MCF 10A (cell line): ENCODE data around the gene IGF1R. TPM values are rescaled to one million over a fixed set of nuclear protein-coding genes. Genes with fewer than 3 reads are reported as not detected.

ENCODE experiments used
- BruUV-seq: library from RNA; stranded (reverse); fragments of 400-500 nt; replicated peaks from 2 replicates; lab custom pipeline; 2021; lab: Mats Ljungman, UMichigan
- CTCF ChIA-PET: fragments of 300-600 bp; sonication (Branson Sonifier 250); formaldehyde crosslinking; extraction: SDS; loops from one replicate; lab custom pipeline; 2021; ENCODE audit warnings: antibody characterized with exemption, inconsistent platforms; lab: Yijun Ruan, JAX
- POLR2A ChIA-PET: fragments of 300-600, 350-650 bp; sonication (Branson Sonifier 250); formaldehyde crosslinking; extraction: SDS; loops from one replicate; lab custom pipeline; 2020; ENCODE audit warnings: antibody characterized with exemption, inconsistent platforms; lab: Yijun Ruan, JAX
- DNase-seq: peaks from one replicate; pipeline ENCODE4 v3.0.0-alpha.2; 2018; ENCODE audit not compliant: unreplicated experiment
- H3K27ac Mint-ChIP-seq: one replicate; pipeline ENCODE4 v1.8.0; 2022; ENCODE audit warnings: mild to moderate bottlenecking, low read depth, mixed read lengths; ENCODE audit not compliant: unreplicated experiment
- H3K27me3 Mint-ChIP-seq: one replicate; pipeline ENCODE4 v1.8.0; 2022; ENCODE audit warnings: mixed read lengths; ENCODE audit not compliant: insufficient read depth, unreplicated experiment
- H3K36me3 Mint-ChIP-seq: one replicate; pipeline ENCODE4 v1.8.0; 2022; ENCODE audit warnings: mild to moderate bottlenecking, moderate library complexity, mixed read lengths; ENCODE audit not compliant: insufficient read depth, unreplicated experiment
- H3K4me1 Mint-ChIP-seq: one replicate; pipeline ENCODE4 v1.8.0; 2022; ENCODE audit warnings: mixed read lengths; ENCODE audit not compliant: insufficient read depth, unreplicated experiment
- H3K4me3 Mint-ChIP-seq: one replicate; pipeline ENCODE4 v1.8.0; 2022; ENCODE audit warnings: mild to moderate bottlenecking, moderate library complexity, mixed read lengths; ENCODE audit not compliant: unreplicated experiment
- H3K9me3 Mint-ChIP-seq: one replicate; pipeline ENCODE4 v1.8.0; 2022; ENCODE audit warnings: mixed read lengths; ENCODE audit not compliant: unreplicated experiment
- CTCF ChIP-seq: fragments of 200-600 bp; IDR thresholded peaks from one replicate; pipeline ENCODE4 v1.8.0; 2022; ENCODE audit warnings: antibody characterized with exemption, mild to moderate bottlenecking; ENCODE audit not compliant: unreplicated experiment
- intact Hi-C: fragments of 100-400 bp; cut with micrococcal nuclease; formaldehyde crosslinking; loops from 2 replicates; pipeline ENCODE4 v1.14.1; 2022
- total RNA-seq: library from RNA; stranded (reverse); gene quantifications from 2 replicates; pipeline ENCODE4 v1.2.3, GENCODE V29; 2022

Gene IGF1R
- total RNA-seq, 1 experiment from 2014 or later: 53.3 TPM

GRCh38 chr15:98673133-98673532 lies 24.8 kb downstream of the IGF1R start:
- no peak for DNase-seq
- ChIA-PET POLR2A (no interaction called here), CTCF (interaction anchor here (0.6 to 2.5 kb wide), 8 partner anchors 9 to 403 kb away, joined by 3 to 9 read pairs (median 4); no protein-coding TSS in a partner anchor)
- no TSS peak for BruUV-seq
- no peak overlapping the region for H3K27ac Mint-ChIP-seq
- intact Hi-C loops: no loop called here
- no peaks in the 10 kb centered on the region for H3K27me3 Mint-ChIP-seq
- no peaks in the 10 kb centered on the region for H3K9me3 Mint-ChIP-seq
- H3K4me1 Mint-ChIP-seq: peaks cover 49% of the 10 kb centered on the region
- no peak for TF ChIP-seq CTCF
- H3K36me3 Mint-ChIP-seq: no peaks in the 10 kb centered on the region
- H3K4me3 Mint-ChIP-seq: no peak overlapping the region

- POLR2A ChIA-PET: interaction anchor here (0.6 kb wide), 1 partner anchor 74 kb away, joined by 3 read pairs; no protein-coding TSS in a partner anchor
- Mint-ChIP-seq H3K27ac (no peak overlapping the region), H3K4me1 (peaks cover 39% of the 10 kb centered on the region), H3K4me3 (no peak overlapping the region), H3K9me3 (no peaks in the 10 kb centered on the region), H3K27me3 (no peaks in the 10 kb centered on the region), H3K36me3 (no peaks in the 10 kb centered on the region)
- DNase-seq: no peak
- intact Hi-C loops: no loop called here
- TF ChIP-seq CTCF: no peak
- CTCF ChIA-PET: interaction anchor here (0.9 to 2.5 kb wide), 3 partner anchors 10 to 402 kb away, joined by 3 to 9 read pairs (median 4); no protein-coding TSS in a partner anchor
- no TSS peak for BruUV-seq
These were observed 26.0 kb downstream of the IGF1R start for GRCh38 chr15:98674336-98674735.

- no peak for TF ChIP-seq CTCF
- BruUV-seq: no TSS peak
- peaks cover 28% of the 10 kb centered on the region for H3K4me1 Mint-ChIP-seq
- no peak for DNase-seq
- H3K9me3 Mint-ChIP-seq: no peaks in the 10 kb centered on the region
- peaks cover 7% of the 10 kb centered on the region for H3K36me3 Mint-ChIP-seq
- no peaks in the 10 kb centered on the region for H3K27me3 Mint-ChIP-seq
- intact Hi-C loops: no loop called here
- H3K4me3 Mint-ChIP-seq: no peak overlapping the region
- POLR2A ChIA-PET: interaction anchor here (1.1 to 1.3 kb wide), 2 partner anchors 10 to 13 kb away, joined by 3 read pairs; no protein-coding TSS in a partner anchor
- CTCF ChIA-PET: interaction anchor here (0.7 to 1.7 kb wide), 4 partner anchors 8 to 530 kb away, joined by 3 to 5 read pairs (median 3); no protein-coding TSS in a partner anchor
- peak overlapping the region; percentile 13 for H3K27ac Mint-ChIP-seq
These were observed 28.4 kb downstream of the IGF1R start for GRCh38 chr15:98676586-98677270.

GRCh38 chr15:98677345-98678059 lies 29.2 kb downstream of the IGF1R start:
- no peak for TF ChIP-seq CTCF
- Mint-ChIP-seq H3K9me3 (no peaks in the 10 kb centered on the region), H3K4me3 (no peak overlapping the region), H3K4me1 (peaks cover 35% of the 10 kb centered on the region), H3K27me3 (no peaks in the 10 kb centered on the region), H3K27ac (peak overlapping the region; percentile 13), H3K36me3 (peaks cover 7% of the 10 kb centered on the region)
- intact Hi-C loops: no loop called here
- BruUV-seq: no TSS peak
- DNase-seq: no peak
- ChIA-PET CTCF (interaction anchor here (0.7 kb wide), 2 partner anchors 15 to 205 kb away, joined by 3 read pairs; no protein-coding TSS in a partner anchor), POLR2A (interaction anchor here (1.3 to 1.6 kb wide), 2 partner anchors 14 to 197 kb away, joined by 3 to 7 read pairs; no protein-coding TSS in a partner anchor)
